Fibroblast of lung (primary cell): Measurements from ENCODE around the gene SYNPR.

Experiments used
- EZH2 ChIP-seq: IDR thresholded peaks from 2 replicates; pipeline ENCODE4 v1.5.1; 2012; ENCODE audit warnings: low read length, control low read depth, mild to moderate bottlenecking; ENCODE audit errors: missing control alignments
- TF ChIP-seq, protein P1 (sequence below), 2 donors: IDR thresholded peaks in 1 of 2; conservative IDR thresholded peaks in 1 of 2; 1 replicate in 1 of 2; 2 replicates in 1 of 2; pipeline ENCODE4 v1.5.1; 2011 to 2012; ENCODE audit warnings: low read length in 2 of 2, control low read depth in 1 of 2, inconsistent platforms in 1 of 2, low read depth in 1 of 2, mild to moderate bottlenecking in 1 of 2

DNA sequence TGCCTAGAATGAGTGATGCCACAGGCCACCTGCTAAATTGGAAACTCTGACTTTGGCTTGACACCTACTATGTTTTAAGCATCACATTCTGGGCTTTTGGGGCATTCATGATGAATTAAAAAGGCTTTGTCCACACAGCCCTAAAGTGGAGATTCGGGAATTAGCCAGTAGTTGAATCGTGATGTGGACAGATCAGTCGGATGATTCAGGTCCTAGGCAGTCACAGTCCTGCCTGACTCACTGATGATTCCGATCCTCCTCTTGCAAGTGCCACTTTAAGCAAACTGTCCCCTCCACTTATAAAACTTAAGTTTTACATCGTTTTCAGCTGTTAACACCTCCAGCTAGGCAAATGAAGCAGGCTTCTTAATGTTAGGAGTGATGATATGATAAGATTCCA, 75.3 kb downstream of the SYNPR start:
- no peak for TF ChIP-seq EZH2
- TF ChIP-seq, protein P1, sequence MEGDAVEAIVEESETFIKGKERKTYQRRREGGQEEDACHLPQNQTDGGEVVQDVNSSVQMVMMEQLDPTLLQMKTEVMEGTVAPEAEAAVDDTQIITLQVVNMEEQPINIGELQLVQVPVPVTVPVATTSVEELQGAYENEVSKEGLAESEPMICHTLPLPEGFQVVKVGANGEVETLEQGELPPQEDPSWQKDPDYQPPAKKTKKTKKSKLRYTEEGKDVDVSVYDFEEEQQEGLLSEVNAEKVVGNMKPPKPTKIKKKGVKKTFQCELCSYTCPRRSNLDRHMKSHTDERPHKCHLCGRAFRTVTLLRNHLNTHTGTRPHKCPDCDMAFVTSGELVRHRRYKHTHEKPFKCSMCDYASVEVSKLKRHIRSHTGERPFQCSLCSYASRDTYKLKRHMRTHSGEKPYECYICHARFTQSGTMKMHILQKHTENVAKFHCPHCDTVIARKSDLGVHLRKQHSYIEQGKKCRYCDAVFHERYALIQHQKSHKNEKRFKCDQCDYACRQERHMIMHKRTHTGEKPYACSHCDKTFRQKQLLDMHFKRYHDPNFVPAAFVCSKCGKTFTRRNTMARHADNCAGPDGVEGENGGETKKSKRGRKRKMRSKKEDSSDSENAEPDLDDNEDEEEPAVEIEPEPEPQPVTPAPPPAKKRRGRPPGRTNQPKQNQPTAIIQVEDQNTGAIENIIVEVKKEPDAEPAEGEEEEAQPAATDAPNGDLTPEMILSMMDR (conservative IDR thresholded peaks at IDR 0.05 in 1 of 2, IDR thresholded peaks at IDR 0.05 in 1 of 2; ENCODE audit: low read depth in 1 of 2, low read length in 2 of 2) = no peak
